GM21360 (cell line): Measurements from ENCODE around the gene BCKDK.
"Not testable (repeated sequence)": the region's sequence is repeated elsewhere in the genome, so short reads cannot be mapped to it uniquely, and the experiment has no call there.

ENCODE experiments used
- ATAC-seq: cut with Tn5 transposase; IDR thresholded peaks from one replicate; pipeline ENCODE4 v1.9.1; 2021; ENCODE audit warnings: mild to moderate bottlenecking, moderate library complexity; ENCODE audit not compliant: unreplicated experiment

The BCKDK gene

DNA sequence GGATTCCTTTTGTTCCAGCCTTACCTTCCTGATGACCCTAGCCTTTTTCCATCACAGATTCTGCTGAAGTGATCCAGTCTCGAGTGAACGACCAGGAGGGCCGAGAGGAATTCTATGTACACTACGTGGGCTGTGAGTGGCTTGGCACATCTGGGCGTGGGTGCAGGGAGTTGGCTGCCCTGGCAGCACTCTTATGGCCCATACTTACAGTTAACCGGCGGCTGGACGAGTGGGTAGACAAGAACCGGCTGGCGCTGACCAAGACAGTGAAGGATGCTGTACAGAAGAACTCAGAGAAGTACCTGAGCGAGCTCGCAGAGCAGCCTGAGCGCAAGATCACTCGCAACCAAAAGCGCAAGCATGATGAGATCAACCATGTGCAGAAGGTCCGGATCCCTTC is 11.9 kb downstream of the BCKDK start:
- no peak for ATAC-seq

DNA sequence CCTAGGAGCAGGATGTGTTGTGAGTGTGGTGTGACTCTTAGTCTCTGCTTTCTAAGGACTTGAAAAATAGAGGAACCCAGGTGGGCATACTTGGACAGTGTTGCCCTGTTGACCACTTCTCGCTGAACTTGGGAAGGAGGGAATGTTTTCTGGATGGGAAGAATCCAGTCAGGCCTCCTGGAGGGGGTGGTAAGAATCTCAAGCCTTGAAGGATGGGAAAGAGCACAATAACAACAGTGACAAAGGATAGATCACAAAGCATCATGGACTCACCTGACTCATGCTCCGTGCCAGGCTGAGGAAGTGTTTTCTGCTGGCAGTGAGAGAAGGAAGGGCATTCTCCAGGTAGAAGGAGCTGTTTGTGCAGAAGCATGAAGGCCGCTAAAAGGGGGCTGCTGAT is 17.7 kb downstream of the BCKDK start:
- no peak for ATAC-seq

DNA sequence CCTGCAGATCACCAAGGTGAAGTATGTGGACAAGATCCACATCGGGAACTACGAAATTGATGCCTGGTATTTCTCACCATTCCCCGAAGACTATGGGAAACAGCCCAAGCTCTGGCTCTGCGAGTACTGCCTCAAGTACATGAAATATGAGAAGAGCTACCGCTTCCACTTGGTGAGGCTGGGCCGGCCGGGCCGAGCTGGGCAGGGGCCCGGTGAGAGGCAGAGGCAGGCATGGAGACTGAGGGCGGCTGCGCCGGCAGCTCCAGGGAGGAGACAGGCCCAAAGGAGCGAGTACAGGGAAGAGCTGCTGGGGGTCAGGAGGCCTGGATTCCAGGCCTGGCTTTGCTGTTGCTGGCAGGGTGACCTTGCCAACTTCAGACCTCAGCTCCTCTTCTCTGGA is 19.0 kb downstream of the BCKDK start:
- ATAC-seq = no peak

DNA sequence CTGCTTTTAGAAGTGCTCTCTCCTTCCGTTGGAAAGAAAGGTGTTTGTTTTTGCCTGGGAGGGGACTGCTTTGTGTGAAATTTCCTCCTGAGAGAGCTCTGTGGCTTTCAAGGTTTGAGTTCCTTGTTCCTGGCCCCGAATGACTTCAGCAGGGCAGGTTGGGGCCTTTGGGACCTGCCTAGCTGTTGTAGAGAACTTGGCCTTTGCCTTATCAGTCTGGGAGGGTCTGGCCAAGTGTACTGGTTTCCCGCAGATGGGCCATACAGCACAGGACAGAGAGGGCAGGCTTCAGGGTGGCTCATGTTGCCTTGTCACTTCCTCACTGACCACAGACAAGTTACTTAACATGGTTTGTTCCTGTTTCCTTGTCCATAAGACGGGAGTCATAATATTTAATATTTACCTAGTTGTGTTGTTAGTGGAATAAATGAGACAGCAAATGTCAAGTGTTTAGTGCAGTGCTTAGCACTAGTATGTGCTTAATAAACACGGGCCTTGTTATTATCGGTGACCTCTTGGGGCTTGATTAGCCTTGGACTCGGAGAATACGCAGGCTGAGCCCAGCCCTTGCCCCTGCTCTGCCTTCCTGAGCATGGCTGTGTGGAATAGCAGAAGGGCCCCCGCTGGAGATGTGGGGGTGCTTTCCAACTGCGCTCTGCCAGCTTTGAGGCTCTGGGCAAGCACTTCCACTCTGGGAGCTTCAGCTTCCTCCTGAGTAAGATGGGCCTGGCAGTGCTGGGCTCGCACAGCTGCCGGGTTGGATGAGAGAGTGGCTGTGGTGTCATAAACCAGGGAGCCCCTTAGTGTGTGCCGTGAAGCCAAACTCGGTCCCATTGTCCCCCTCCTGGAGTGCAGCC is 20.8 kb downstream of the BCKDK start:
- no peak for ATAC-seq

DNA sequence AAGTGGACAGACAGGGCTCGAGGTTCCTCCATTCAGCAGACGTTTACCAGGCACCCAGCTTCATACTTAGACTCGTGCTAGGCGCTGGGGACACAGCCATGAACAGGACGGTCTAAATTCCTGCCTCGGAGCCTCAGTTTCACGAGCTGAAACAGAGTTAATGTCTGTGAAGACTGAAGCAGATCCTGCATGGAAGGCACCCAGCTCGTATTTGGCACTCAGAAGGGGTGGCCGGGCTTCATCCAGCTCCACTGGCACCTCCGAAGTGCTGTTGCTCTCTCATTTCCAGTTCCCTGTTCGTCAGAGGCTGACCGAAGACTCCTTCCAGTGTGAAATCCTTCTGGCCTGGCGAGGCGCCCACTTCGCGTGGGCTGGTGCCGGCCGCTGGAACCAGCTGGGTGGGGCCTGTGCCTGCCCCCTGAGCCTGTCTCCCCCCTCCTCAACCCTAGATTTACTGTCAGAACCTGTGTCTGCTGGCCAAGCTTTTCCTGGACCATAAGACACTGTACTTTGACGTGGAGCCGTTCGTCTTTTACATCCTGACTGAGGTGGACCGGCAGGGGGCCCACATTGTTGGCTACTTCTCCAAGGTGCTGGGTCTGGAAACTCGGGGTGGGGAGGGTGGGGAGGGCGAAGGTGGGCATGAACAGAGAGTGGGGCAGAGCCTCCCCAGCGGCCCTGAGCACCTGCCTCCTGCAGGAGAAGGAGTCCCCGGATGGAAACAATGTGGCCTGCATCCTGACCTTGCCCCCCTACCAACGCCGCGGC is 21.6 kb downstream of the BCKDK start:
- no peak for ATAC-seq

DNA sequence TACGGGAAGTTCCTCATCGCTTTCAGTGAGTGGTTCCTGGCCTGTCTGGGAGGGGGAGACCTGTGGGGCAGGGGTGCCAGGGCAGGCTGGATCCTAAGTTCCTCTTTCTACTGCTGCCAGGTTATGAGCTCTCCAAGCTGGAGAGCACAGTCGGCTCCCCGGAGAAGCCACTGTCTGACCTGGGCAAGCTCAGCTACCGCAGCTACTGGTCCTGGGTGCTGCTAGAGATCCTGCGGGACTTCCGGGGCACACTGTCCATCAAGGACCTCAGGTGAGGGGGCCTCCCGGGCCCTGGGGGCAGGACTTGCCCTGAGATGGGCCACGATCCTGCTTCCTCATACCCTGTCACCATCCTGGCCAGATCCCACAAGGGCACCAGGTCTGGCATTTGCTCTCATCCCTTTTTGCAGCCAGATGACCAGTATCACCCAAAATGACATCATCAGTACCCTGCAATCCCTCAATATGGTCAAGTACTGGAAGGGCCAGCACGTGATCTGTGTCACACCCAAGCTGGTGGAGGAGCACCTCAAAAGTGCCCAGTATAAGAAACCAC is 22.2 kb downstream of the BCKDK start:
- no peak for ATAC-seq

DNA sequence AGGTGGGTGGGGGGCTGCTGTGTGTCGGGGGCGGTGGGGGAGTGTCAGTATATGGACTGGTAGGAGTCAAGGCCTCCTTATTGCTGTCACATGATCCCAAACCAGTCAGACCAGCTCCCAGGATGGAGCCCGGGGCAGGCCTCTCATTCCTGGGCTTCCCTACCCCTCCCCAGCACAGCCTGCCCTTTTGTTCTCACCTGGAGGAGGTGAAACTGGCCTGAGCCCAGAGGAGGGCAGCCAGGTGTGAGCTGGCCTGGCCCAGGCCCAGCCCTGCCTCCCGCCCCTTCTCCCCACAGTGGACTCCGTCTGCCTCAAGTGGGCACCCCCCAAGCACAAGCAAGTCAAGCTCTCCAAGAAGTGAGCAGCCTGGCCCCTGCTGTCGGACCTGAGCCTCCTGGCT is 22.7 kb downstream of the BCKDK start:
- no peak for ATAC-seq

DNA sequence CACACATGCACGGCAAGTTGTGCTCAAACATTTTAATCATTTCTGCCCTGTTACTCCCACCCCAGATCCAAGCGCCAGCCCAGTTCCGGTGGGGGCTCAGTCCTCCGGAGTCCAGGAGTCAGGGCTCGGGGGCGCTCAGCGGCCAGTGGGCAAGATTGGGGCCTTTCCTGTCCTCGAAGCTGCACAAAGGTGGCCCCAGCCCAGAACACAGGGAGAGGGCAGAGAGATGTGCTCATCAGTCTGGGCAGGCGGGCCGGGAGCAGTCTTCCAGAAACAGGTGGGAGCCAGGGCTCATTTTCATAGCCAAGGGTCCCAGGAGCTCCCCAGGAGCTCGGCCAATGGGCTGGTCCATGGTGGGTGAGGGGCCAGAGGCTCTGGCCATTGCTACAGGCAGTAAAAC is 23.2 kb downstream of the BCKDK start:
- no peak for ATAC-seq

DNA sequence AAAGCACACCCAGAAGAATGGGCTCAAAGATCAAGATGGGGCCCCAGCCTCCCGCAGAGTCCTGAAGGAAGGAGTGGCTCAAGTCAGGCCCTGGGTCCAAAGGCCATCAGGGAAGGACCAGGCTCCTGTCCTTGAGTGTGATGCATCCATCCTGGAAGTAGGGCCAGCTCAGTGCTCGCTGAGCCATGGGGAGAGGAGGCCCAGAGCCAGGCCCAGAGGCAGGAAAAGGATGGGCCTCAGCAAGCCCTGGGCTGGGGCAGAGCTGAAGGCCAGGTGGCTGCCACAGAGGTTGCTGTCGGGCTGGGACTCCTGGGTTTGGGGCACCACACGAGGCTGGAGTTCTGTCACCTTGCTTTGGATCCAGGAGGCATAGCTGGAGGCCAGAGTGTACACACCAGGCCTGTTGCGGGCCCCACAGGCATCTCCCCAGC is 23.7 kb downstream of the BCKDK start:
- ATAC-seq = no peak

DNA sequence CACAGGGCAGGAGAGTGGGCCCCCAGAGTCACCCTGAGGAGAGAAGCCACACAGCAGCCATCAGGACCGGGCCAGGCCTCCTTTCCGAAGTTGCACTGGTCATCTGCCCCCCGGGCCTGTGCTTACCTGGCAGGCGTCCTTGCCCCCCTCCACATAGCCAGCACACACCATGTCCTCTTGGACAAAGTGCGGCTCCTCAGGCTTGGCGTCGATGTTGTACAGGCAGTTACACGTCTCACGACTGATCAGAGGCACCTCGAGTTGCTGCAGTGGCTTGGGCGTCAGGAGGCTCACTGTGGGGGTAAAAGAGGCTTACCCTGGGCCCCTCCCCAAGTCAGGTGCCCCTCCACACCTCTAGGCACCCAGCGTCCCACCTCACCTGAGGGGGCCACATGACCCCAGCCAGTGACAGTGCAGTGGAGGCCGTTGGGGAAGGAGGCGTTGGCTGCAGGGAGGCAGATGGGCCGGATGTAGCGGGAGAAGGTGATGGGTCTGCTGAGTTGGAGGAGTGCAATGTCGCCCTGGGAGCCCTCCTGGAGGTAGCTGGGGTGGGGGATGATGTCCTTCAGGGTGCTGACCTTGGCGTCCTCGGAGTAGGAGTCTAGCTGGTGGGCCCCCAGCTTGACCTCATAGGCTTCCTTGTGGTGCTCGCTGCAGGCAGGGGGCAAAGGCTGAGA is 24.3 kb downstream of the BCKDK start:
- ATAC-seq = no peak

DNA sequence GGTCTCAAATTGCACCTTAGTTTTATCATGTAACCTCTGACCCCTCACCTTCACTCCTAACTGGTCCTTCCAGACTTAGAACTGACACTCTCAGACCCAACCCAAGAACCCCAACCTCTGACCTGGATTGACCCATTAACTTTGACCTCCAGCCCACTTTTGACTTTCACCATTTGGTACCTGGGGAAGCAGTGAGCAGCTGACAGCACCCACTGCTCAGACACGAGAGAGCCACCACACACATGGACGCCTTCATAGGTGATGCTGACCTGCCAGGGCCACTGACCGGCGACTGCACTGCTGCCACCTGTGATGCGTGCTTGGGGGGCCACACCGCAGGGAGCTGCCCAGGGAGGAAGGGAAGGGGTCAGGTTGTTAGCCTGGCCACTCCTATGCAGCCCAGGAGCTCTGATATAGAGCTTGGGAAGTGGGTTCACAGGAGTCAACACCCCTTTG is 24.9 kb downstream of the BCKDK start:
- ATAC-seq = no peak

DNA sequence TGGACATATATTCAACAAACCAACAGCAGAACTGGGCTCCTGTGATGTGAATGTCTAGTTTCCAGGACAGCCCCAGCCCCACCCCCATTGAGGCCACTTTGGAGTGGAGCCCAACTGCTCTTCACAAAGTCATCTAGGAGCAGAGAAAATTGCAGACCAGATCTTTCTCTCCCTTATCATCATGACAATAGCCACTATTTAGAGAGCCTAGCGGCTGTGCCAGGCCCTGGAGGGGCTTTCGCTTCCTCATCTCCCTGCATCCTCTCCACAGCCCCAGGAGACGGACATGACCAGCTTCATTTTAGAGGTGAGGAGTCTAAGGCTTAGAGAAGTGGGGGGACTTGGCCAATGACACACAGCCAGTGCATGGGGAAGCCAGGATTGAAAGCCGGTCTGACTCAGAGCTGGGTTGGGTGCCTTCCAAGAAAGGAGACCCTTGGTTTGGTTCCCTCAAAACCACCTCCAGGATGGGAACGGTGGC is 25.9 kb downstream of the BCKDK start:
- ATAC-seq = no peak

DNA sequence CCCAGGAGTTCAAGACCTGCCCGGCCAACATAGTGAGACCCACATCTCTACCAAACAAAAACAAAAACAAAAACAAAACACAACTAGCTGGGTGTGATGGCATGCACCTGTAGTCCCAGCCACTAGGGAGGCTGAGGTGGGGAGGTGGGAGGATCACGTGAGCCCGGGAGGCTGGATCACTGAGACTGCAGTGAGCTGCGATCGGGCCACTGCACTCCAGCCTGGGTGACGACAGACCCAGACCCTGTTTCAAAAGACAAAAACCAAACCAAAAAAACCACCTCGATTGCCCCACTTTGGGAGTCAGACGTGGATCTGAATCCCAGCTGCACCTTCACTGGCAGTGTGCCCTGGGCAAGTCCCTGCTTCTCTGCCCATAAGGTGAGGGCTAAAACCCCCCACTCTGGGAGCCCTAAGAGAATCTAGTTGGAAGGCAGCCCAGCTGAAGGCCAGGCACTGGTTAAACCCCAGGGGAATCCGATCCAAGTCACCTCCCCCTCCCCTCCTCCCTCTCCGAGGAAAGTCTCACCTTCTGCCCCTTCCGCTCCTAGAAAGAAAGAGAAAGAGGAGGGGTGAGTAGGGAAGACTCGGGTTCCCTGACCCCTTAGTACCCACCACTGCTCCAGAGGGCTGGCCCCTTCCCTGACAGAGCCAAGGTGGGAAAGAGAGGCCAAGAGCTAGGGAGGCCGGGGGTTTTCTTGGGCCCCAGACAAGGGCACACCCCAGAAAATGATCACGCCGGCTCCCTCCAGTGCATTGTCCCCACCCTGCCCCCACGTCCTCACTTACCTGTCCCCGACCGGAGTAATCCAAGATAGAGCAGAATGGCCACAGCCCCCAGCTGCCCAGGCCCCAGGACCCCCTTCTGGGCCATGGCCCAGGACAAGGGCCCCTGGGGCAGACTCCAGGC is 26.7 kb downstream of the BCKDK start:
- ATAC-seq = no peak

DNA sequence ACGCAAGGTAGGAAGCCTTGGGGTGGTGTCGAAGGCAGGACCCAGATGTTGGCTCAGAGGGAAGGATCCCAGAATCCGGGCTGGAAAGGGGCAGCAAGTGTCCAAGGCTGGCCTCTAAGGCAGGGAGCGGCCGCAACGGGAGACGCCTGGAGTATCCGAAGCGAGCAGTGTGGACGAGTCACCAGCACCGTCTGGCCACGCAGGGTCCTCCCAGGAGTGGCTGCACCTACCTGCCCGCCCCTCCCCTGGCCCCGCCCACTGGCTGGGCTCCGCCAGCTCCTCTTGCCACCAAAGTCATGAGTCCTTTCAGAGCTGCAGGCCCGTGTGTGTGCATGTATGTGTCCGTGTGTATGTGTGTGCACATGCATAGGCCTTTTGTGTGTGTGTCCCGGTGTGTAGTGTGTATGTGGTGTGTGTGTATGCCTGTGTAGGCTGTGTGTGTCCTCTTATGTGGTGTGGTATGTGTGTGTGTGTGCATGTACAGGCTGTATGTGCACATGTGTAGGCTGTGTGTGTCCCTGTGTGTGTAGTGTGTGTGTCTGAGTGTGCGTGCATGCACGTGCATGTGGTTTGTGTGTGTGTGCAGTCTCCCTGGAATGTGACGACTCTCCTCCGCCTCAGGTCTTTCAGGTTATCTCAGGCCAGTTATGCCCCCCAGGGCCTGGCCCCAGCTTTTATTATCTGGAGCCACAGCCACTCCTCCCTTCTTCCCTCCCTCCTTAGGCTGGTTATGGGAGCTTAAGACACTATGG is 27.5 kb downstream of the BCKDK start, which contains the start of gene PRSS8:
PRSS8 (minus strand) TSS at position 193 of the 752 bp plus-strand sequence. CDS start 229 bp downstream, outside the sequence.
- ATAC-seq = no peak

DNA sequence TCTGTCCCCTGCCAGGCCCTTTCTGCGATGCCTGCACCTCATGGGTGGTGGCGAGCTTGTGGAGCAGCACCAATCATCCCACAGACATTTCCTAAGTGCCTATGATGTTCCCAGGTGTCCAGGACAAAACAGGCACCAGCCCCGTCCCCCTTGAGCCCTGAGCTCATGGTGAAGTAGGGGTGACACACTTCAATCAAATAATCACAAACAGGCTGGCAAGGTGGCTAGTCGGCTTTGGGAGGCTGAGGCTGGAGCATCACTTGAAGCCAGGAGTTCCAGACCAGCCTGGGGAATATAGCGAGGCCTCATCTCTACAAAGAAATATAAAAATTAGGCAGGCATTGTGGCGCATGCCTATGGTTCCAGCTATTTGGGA is 28.1 kb downstream of the BCKDK start:
- ATAC-seq = no peak

DNA sequence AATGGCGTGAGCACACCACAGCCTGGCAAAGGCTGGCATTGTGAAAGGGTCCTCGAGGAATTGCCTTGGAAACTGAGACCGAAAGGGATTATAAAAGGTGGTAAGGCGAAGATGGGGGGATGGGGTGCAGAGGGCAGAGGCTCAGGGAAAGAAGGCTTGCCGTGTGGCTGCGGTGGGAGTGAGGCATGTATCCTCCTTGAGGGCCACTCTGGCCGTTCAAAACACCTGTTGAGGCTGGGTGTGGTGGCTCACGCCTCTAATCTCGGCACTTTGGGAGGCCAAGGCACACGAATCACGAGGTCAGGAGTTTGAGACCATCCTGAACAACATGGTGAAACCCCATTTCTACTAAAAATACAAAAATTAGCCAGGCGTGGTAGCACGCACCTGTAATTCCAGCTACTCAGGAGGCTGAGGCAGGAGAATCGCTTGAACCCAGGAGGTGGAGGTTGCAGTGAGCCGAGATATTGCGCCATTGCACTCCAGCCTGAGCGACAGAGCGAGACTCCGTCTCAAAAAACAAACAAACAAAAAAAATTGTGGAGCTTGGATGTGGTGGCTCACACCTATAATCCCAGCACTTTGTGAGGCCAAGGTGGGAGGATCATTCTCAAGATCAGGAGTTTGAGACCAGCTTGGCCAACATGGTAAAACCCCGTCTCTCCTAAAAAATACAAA is 28.8 kb downstream of the BCKDK start:
- not testable (repeated sequence) for ATAC-seq

DNA sequence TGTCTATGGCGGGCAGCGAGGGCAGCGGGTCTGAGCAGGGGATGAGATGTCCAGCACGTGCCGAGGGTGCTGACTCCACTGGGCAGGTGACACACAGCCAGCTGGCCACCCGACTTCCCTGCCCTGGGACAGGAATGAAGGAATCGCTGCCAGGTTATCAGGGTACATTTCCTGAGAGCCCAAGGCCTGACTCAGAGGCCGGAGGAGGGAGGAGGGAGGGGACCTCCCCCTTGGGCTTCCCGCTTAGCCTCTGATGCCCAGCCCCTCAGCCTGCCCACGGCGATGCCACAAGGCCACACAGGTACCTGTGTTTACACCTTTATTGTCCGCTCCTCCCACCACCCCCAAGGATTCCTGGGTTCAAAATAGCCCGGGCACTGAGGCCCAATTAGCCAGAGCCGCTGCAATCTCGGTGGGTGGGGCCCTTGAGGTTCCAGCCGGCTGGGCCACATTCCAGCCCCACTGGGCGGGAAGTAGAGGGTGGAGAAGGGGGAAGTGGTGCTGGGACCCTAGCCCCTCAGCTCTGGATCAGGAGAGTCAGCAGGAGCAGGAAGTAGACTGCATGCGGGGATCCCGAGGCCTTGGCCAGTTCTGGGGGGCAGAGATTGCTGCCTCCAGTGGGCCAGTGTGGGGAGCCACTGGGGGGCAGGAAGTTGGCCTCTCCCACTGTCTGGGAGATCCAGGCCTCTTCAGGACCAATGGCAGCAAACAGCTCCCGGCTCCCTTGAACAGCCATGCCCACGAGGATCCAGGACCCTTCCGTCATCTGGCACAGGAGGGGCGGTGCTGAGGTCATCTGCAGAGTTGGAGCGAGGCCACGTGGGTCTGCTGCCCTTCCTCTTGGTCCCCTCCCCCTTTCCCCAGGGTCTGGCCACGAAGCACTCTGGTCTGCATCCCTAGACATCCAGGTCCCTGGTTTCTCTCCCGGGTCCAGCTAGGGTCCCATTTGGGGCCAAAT is 30.7 kb downstream of the BCKDK start:
- no peak for ATAC-seq

DNA sequence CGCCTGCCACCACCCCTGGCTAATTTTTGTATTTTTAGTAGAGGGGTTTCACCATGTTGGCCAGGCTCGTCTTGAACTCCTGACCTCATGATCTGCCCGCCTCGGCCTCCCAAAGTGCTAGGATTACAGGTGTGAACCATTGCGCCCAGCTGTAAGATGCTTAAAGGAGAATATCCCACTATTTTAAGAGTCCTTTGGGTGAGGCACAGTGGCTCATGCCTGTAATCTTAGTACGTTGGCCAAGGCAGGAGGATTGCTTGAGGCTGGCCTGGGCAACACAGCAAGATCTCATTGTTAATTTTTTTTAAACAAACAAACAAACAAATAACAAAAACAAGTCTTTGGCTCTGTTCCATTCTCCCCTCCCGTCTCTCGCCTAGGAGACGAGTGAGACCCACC is 32.9 kb downstream of the BCKDK start:
- ATAC-seq = not testable (repeated sequence)
